HG02759 (cell line): ENCODE data around the gene OPN4.
A peak's percentile ranks its signal among the peaks of the same experiment; 100 is the strongest.

Experiments
- ATAC-seq: cut with Tn5 transposase; IDR thresholded peaks from one replicate; pipeline ENCODE4 v1.9.1; 2021; ENCODE audit warnings: mild to moderate bottlenecking, moderate library complexity; ENCODE audit not compliant: unreplicated experiment

Gene OPN4

GRCh38 chr10:86661161-86662025 lies 7.0 kb downstream of the OPN4 start:
- ATAC-seq: no peak

GRCh38 chr10:86662186-86663045 lies 8.1 kb downstream of the OPN4 start:
- no peak for ATAC-seq

- ATAC-seq: no peak
Observed at GRCh38 chr10:86663046-86663345, 8.6 kb downstream of the OPN4 start.

- ATAC-seq: no peak
Observed at GRCh38 chr10:86663576-86664339, 9.4 kb downstream of the OPN4 start.

GRCh38 chr10:86664341-86665217 lies 10.2 kb downstream of the OPN4 start:
- no peak for ATAC-seq

- no peak for ATAC-seq
Observed at GRCh38 chr10:86665218-86665607, 10.9 kb downstream of the OPN4 start.

GRCh38 chr10:86665868-86666267 lies 11.5 kb downstream of the OPN4 start:
- ATAC-seq: no peak

GRCh38 chr10:86666538-86666937 lies 12.2 kb downstream of the OPN4 start:
- ATAC-seq: no peak

- no peak for ATAC-seq
Observed at GRCh38 chr10:86667421-86668181, 13.3 kb downstream of the OPN4 start.

- peak; percentile 71 for ATAC-seq
Observed at GRCh38 chr10:86668297-86669165, 14.2 kb downstream of the OPN4 start, which contains the start of gene LDB3. Gene LDB3, plus strand, starts transcription at chr10:86668511. Its CDS starts 181 bp downstream, at chr10:86668692.

GRCh38 chr10:86670290-86670811 lies 16.0 kb downstream of the OPN4 start:
- ATAC-seq: no peak

- no peak for ATAC-seq
Observed at GRCh38 chr10:86670876-86671275, 16.5 kb downstream of the OPN4 start.

GRCh38 chr10:86671419-86671818 lies 17.1 kb downstream of the OPN4 start:
- no peak for ATAC-seq

- no peak for ATAC-seq
Observed at GRCh38 chr10:86671985-86672710, 17.8 kb downstream of the OPN4 start.

- no peak for ATAC-seq
Observed at GRCh38 chr10:86673216-86673826, 19.0 kb downstream of the OPN4 start.

GRCh38 chr10:86673827-86674581 lies 19.7 kb downstream of the OPN4 start:
- ATAC-seq: no peak

GRCh38 chr10:86674912-86675311 lies 20.6 kb downstream of the OPN4 start:
- ATAC-seq: no peak
